Smooth muscle cell of the umbilical artery (primary cell): ENCODE data around the gene STXBP2. TPM values are rescaled to one million over a fixed set of nuclear protein-coding genes. Genes with fewer than 3 reads are reported as not detected.

Experiments
- total RNA-seq: library from RNA; depleted of rRNA; stranded (reverse); fragments of >200 nt; gene quantifications from 2 replicates; pipeline ENCODE4 v1.2.3, GENCODE V29; 2014

STXBP2 gene
- total RNA-seq: 7.7 and 18.5 TPM in 2 replicates

DNA sequence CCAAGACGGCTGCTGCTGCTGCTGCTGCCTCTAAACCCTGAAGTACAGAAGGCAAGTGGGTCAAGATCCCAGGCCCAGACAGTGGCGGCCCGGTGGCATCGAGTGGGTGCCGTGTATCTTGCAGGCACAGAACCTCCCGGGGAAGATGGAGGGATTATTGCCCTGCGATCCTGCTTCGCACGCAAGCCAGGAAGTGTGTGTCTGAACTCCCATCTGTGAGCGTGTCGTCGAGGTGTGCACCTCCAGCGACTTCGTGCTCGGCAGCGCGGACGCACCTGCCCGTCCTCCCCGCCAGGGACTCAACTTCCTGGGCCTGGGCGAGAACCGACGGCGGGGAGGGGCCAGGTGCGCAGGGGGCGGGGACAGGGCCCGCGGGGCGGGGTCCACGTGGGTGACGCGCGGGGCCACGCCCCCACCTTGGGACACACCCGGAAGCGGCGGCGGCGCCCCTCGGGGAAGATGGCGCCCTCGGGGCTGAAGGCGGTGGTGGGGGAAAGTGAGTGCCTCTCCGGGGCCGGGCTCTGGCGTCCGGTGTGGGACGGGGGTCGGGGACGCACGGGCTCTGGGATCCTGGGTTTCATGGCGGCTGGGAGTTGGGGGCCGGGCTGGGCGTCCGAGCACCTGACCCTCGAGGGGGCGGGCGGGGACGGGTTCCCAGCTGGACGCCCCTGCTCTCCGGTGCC is at the start of gene STXBP2:
TSS of gene STXBP2 (plus strand) at position 420 of the 683 bp plus-strand sequence. CDS start at position 460, 40 bp downstream.

DNA sequence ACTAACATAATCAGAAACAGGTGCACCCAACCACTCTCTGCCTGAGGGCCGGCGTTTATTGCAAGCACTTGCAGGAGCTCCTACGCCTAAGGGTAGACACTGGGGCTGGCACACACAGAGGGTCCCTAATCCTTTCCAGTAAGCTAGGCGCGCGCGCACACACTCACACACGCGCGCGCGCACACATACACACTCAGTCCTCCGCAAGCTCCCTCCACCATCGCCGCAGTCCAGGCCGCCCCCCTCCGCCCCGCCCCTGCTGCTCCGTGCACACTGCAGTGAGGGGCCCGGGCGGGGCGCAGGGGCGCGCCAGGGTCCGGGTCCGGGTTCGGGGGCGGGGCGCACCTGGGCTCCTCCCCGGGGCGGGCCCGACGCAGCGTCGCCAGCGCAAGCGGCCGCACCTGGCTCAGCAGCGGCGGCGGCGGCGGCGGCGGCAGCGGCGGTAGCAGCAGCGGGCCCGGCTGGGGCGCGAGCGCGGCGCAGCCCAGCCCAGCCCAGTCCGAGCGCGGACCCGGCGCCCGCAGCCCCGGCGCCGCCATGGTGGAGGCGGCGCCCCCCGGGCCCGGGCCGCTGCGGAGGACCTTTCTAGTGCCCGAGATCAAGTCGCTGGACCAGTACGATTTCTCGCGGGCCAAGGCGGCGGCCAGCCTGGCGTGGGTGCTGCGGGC is 41.3 kb upstream of the STXBP2 start, which contains the start of gene CAMSAP3:
TSS of gene CAMSAP3 (plus strand) at position 398 of the 668 bp plus-strand sequence. CDS start at position 538, 140 bp downstream.

DNA sequence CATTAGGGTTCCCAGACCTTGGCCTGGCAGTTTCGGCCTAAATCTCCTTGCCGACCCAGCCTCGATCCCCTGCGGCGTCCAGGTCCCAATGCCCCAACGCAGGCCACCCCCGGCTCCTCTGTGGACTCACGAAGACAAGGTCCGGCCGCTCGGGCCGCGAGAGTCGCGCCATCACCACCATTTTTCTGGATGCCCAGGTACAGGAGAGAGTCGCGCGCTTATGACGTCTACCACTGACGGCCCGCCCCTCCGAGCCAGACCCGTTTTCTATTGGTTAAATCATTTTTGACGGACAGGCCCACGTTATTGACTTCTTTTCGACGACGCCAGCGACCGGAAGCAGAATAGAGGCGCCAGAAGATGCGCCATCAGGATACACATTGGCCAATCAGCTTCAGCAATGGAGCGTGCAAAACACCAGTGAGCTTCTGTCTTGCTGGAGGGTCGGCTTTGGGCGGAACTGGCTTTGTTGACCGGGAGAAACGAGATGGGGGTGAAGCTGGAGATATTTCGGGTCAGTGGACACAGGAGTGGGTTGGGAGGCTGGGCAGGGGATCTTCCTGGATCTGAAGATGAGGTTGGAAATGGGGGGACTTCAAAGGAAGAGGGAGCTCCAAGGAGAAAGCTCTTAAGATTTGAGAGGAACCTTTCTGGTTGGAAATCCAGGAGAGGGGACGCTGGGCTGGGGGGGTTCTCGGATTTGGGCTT is 7.4 kb upstream of the STXBP2 start, which contains the start of the genes PET100 and XAB2:
TSS of gene PET100 (plus strand) at position 447 of the 708 bp plus-strand sequence. CDS start at position 488, 41 bp downstream.
TSS of gene XAB2 (minus strand) at position 199 of the 708 bp plus-strand sequence. CDS start at position 181, 18 bp downstream.

DNA sequence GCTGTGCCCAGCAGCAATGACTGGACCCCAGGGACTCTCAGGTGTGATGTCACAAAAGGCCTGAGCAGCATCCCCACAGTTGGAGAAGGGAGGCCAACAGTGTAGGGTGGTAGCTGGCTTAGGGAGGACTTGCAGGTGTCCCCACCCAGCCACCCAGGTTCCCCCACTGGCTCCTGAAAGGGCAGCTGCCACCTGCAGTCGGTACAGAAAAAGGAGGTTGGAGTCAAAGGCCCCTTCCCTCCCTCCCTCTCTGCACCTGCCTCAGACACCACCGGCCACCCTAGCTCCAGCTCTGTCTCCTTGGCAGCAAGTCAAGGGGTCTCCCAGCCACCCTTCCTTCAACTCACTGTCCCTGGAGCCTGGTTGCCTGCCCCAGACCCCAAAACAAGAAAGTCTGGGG is 3.2 kb upstream of the STXBP2 start, which contains the start of gene PCP2:
TSS of gene PCP2 (minus strand) at position 22 of the 400 bp plus-strand sequence. CDS start 262 bp downstream, outside the sequence.

DNA sequence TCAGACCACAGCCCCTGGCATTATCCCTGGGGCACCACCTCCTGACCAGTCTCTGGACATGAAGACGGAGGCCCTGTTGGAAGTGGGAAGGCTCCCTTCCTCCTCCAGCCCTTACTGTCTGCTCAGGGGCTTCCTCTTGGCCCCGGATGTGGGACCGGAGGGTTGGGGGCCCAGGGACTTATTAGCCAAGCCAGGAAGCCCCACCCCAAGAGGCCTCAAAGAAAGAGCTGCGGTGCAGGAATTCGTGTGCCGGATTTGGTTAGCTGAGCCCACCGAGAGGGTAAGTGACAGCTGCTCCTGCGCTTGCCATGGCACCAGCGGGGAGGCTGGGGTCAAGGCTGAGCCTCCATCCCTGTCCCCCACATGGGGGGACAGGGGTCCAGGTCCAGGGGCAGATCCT is 31.9 kb downstream of the STXBP2 start, which contains the start of gene RETN:
TSS of gene RETN (plus strand) at position 208 of the 400 bp plus-strand sequence. CDS start 278 bp downstream, outside the sequence.

DNA sequence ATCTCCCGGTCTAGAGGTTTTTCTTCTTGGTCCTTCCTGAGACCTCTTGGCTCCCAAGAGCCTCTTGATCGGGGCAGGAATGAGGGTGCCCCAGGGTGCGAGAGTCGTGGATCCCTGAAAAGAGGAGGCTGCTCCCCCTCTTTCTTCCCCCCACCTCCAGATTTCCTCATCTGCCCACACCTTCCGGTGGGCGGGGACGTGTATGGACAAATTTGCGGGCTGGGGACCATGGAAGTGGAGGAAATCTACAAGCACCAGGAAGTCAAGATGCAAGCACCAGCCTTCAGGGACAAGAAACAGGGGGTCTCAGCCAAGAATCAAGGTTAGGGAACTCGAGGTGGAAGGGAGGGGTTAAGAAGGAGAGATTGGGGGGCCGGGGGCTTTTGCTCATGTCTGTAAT is 39.9 kb downstream of the STXBP2 start, which contains the start of gene MCEMP1:
TSS of gene MCEMP1 (plus strand) at position 237 of the 400 bp plus-strand sequence. CDS start at position 268, 31 bp downstream.

DNA sequence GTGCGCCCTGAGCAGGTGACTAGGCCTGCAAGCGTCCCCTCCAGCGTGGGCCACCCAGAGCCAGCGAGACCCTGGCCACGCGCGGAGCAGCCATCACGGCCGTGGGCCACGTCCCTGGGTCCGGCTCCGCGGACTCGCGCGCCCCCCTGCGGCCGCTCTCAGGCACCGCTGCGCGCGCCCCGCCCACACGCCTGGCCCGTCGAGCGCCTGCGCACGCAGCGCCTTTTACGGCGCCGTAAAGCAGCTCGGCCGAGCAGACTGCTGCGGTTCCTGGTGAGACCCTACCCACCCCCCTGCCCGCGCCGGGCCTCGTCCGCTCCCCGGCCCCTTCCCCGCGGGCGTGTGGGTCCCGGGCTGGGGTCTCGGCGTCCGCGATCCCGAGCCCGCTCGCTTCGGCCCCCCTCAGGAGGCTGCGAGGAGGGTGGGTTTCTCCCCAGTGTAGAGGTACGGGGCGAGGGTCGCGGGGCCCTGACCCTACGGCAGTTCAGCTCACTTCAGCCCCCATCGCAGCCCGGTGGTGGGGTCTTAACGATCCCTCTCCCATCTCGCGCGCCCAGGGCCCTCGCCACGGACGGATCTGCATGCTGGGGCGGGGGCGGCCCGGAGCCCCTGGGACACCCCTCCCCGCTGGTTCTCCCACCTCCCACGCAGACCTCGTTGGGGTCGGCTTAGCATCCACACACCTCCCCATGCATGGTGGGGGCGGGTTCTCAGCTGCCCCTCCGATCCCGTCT is 43.9 kb downstream of the STXBP2 start, which contains the start of gene TRAPPC5:
TSS of gene TRAPPC5 (plus strand) at position 228 of the 734 bp plus-strand sequence. CDS start 1,421 bp downstream, outside the sequence.

Other genes with a start within 250 kb of the STXBP2 start
- gene PEX11G, start 148.1 kb upstream of the STXBP2 start, total RNA-seq: 1.5 and 3.3 TPM in 2 replicates
- 11.9 and 21.5 TPM in 2 replicates for gene ZNF358, start 121.0 kb upstream of the STXBP2 start, total RNA-seq
- gene MCOLN1, start 114.5 kb upstream of the STXBP2 start, total RNA-seq: 4.3 and 5.6 TPM in 2 replicates
- 83.7 and 132 TPM in 2 replicates for gene PNPLA6, start 101.4 kb upstream of the STXBP2 start, total RNA-seq
- gene CAMSAP3, start 41.2 kb upstream of the STXBP2 start, total RNA-seq: not detected in 2 replicates
- gene XAB2, start 7.6 kb upstream of the STXBP2 start, total RNA-seq: 25.2 and 46.3 TPM in 2 replicates
- 7.5 and 8.6 TPM in 2 replicates for gene PET100, start 7.3 kb upstream of the STXBP2 start, total RNA-seq
- gene PCP2, start 3.4 kb upstream of the STXBP2 start, total RNA-seq: not detected in 2 replicates
- gene RETN, start 31.9 kb downstream of the STXBP2 start, total RNA-seq: not detected in 2 replicates
- not detected in 2 replicates for gene MCEMP1, start 40.0 kb downstream of the STXBP2 start, total RNA-seq
- 52.3 and 56.1 TPM in 2 replicates for gene TRAPPC5, start 43.7 kb downstream of the STXBP2 start, total RNA-seq
- gene FCER2, start 65.0 kb downstream of the STXBP2 start, total RNA-seq: not detected in 2 replicates
- gene CLEC4G, start 95.0 kb downstream of the STXBP2 start, total RNA-seq: not detected in 2 replicates
- not detected in 2 replicates for gene CD209, start 110.4 kb downstream of the STXBP2 start, total RNA-seq
- not detected in 2 replicates for gene CLEC4M, start 126.1 kb downstream of the STXBP2 start, total RNA-seq
- gene EVI5L, start 193.1 kb downstream of the STXBP2 start, total RNA-seq: 19.0 and 25.4 TPM in 2 replicates
- 0.09 TPM in 1 of 2 replicates, not detected in the other for gene PRR36, start 237.3 kb downstream of the STXBP2 start, total RNA-seq